ENCODE measurements around the gene ACSL3. TPM values are rescaled to one million over a fixed set of nuclear protein-coding genes. Genes with fewer than 3 reads are reported as not detected.

ACSL3 gene
- total RNA-seq, 1 experiment from 2014 or later: 100 TPM

GRCh38 chr2:222960126-222960525, 99.3 kb downstream of the ACSL3 start:
- ChIA-PET CTCF (interaction anchor here (1.1 to 2.8 kb wide), 6 partner anchors 12 to 289 kb away, joined by 3 to 15 read pairs (median 5); partner anchors contain the start of gene MOGAT1), POLR2A (no interaction called here)
- Mint-ChIP-seq H3K4me1 (peaks cover 16% of the 10 kb centered on the region), H3K4me3 (no peak overlapping the region), H3K36me3 (peaks cover 7% of the 10 kb centered on the region), H3K9me3 (peaks cover 36% of the 10 kb centered on the region), H3K27ac (no peak overlapping the region), H3K27me3 (ENCODE audit: low read depth) (no peaks in the 10 kb centered on the region; the same call in 1 of the 2 replicates)
- TF ChIP-seq FOXK1 (CRISPR knock-in tag; IDR thresholded peaks at IDR 0.05): no peak
- TF ChIP-seq, protein P1, sequence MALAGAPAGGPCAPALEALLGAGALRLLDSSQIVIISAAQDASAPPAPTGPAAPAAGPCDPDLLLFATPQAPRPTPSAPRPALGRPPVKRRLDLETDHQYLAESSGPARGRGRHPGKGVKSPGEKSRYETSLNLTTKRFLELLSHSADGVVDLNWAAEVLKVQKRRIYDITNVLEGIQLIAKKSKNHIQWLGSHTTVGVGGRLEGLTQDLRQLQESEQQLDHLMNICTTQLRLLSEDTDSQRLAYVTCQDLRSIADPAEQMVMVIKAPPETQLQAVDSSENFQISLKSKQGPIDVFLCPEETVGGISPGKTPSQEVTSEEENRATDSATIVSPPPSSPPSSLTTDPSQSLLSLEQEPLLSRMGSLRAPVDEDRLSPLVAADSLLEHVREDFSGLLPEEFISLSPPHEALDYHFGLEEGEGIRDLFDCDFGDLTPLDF (CRISPR knock-in tag; IDR thresholded peaks at IDR 0.05): no peak
- TF ChIP-seq OVOL2 (CRISPR knock-in tag; IDR thresholded peaks at IDR 0.05; ENCODE audit: borderline replicate concordance): no peak
- no peak for TF ChIP-seq HMGXB4 (CRISPR knock-in tag; IDR thresholded peaks at IDR 0.05)
- no peak for TF ChIP-seq NFE2L1 (CRISPR knock-in tag; IDR thresholded peaks at IDR 0.05)
- TF ChIP-seq ZNF416 (CRISPR knock-in tag; IDR thresholded peaks at IDR 0.05): no peak
- TF ChIP-seq ZNF512 (CRISPR knock-in tag; IDR thresholded peaks at IDR 0.05; ENCODE audit: borderline replicate concordance): no peak
- TF ChIP-seq TEAD4 (CRISPR knock-in tag; IDR thresholded peaks at IDR 0.05): no peak
- TF ChIP-seq, protein P2, sequence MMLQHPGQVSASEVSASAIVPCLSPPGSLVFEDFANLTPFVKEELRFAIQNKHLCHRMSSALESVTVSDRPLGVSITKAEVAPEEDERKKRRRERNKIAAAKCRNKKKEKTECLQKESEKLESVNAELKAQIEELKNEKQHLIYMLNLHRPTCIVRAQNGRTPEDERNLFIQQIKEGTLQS (CRISPR knock-in tag; conservative IDR thresholded peaks at IDR 0.05): no peak
- DNase-seq (ENCODE audit: low spot score) (no peak), ATAC-seq (no peak)

DNA sequence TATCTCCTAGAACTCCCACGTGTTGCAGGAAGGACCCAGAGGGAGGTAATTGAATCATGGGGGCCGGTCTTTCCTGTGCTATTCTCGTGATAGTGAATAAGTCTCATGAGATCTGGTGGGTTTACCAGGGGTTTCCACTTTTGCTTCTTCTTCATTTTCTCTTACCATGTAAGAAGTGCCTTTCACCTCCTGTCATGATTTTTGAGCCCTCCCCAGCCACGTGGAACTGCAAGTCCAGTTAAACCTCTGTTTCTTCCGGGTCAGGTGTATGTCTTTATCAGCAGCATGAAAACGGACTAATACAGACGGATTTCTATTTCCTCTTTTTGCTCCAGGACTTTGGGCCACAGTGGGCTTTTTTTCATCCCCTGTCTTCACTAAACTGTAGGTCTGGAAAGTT, 102.8 kb downstream of the ACSL3 start:
- no peak for ATAC-seq
- peaks cover 7% of the 10 kb centered on the region for H3K36me3 Mint-ChIP-seq
- no peaks in the 10 kb centered on the region; the same call in 1 of the 2 replicates for H3K27me3 Mint-ChIP-seq (ENCODE audit: low read depth)
- DNase-seq (ENCODE audit: low spot score): no peak
- no peak overlapping the region for H3K4me3 Mint-ChIP-seq
- TF ChIP-seq ERG (CRISPR knock-in tag; IDR thresholded peaks at IDR 0.05): no peak
- TF ChIP-seq, protein P3, sequence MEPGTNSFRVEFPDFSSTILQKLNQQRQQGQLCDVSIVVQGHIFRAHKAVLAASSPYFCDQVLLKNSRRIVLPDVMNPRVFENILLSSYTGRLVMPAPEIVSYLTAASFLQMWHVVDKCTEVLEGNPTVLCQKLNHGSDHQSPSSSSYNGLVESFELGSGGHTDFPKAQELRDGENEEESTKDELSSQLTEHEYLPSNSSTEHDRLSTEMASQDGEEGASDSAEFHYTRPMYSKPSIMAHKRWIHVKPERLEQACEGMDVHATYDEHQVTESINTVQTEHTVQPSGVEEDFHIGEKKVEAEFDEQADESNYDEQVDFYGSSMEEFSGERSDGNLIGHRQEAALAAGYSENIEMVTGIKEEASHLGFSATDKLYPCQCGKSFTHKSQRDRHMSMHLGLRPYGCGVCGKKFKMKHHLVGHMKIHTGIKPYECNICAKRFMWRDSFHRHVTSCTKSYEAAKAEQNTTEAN (CRISPR knock-in tag; IDR thresholded peaks at IDR 0.05): no peak
- no peak for TF ChIP-seq ZNF281 (CRISPR knock-in tag; IDR thresholded peaks at IDR 0.05)
- TF ChIP-seq RORB (CRISPR knock-in tag; IDR thresholded peaks at IDR 0.05): no peak
- TF ChIP-seq NFE2L1 (CRISPR knock-in tag; IDR thresholded peaks at IDR 0.05): no peak
- TF ChIP-seq ZNF671 (CRISPR knock-in tag; IDR thresholded peaks at IDR 0.05): no peak
- no peak for TF ChIP-seq MYBL2 (CRISPR knock-in tag; IDR thresholded peaks at IDR 0.05)
- peaks cover 36% of the 10 kb centered on the region for H3K9me3 Mint-ChIP-seq
- CTCF ChIA-PET: no interaction called here
- peaks cover 15% of the 10 kb centered on the region for H3K4me1 Mint-ChIP-seq
- H3K27ac Mint-ChIP-seq: no peak overlapping the region
- POLR2A ChIA-PET: no interaction called here

Measured in WTC11 (cell line).